Stimulated activated naive B cell treated with anti-CD40 and anti-IgM and Interleukin-4, amounts not matched to agents 10 μg/mL and 1 μg/mL and 100 μg/mL, for 72 hours (primary cell): Measurements from ENCODE around the gene CROCC2.
A peak's percentile ranks its signal among the peaks of the same experiment; 100 is the strongest.

Source experiments
- ATAC-seq, 2 donors: fragments of 150-1000 bp; cut with Tn5 transposase; replicated peaks; 2 replicates each; pipeline ENCODE4 v1.10.0; 2021; ENCODE audit warnings: moderate library complexity in 1 of 2
- DNase-seq: peaks from one replicate; pipeline ENCODE4 v3.0.0; 2021
- H3K27ac Mint-ChIP-seq: one replicate; pipeline ENCODE4 v1.8.0; 2022; ENCODE audit warnings: mild to moderate bottlenecking, mixed read lengths
- H3K27me3 Mint-ChIP-seq, 2 donors: one replicate each; pipeline ENCODE4 v1.8.0; 2022; ENCODE audit warnings: mixed read lengths in 2 of 2
- H3K36me3 Mint-ChIP-seq, 2 donors: one replicate each; pipeline ENCODE4 v1.8.0; 2022; ENCODE audit warnings: mixed read lengths in 2 of 2, mild to moderate bottlenecking in 1 of 2
- H3K4me1 Mint-ChIP-seq, 2 donors: one replicate each; pipeline ENCODE4 v1.8.0; 2022; ENCODE audit warnings: mixed read lengths in 2 of 2, mild to moderate bottlenecking in 1 of 2
- H3K4me3 Mint-ChIP-seq, 2 donors: one replicate each; pipeline ENCODE4 v1.8.0; 2022; ENCODE audit warnings: mild to moderate bottlenecking in 2 of 2, mixed read lengths in 2 of 2, moderate library complexity in 1 of 2
- H3K9me3 Mint-ChIP-seq, 2 donors: one replicate each; pipeline ENCODE4 v1.8.0; 2022; ENCODE audit warnings: mixed read lengths in 2 of 2, mild to moderate bottlenecking in 1 of 2

CROCC2 gene

GRCh38 chr2:240872317-240873097, 33.6 kb upstream of the CROCC2 start:
- Mint-ChIP-seq H3K4me1 (no peaks in the 10 kb centered on the region), H3K27ac (no peak overlapping the region), H3K9me3 (no peaks in the 10 kb centered on the region), H3K4me3 (no peak overlapping the region), H3K27me3 (peaks cover 0 to 22% of the 10 kb centered on the region in 2 donors), H3K36me3 (no peaks in the 10 kb centered on the region)
- DNase-seq (no peak), ATAC-seq (peak in 1 of 2 donors; percentile 20)

DNA sequence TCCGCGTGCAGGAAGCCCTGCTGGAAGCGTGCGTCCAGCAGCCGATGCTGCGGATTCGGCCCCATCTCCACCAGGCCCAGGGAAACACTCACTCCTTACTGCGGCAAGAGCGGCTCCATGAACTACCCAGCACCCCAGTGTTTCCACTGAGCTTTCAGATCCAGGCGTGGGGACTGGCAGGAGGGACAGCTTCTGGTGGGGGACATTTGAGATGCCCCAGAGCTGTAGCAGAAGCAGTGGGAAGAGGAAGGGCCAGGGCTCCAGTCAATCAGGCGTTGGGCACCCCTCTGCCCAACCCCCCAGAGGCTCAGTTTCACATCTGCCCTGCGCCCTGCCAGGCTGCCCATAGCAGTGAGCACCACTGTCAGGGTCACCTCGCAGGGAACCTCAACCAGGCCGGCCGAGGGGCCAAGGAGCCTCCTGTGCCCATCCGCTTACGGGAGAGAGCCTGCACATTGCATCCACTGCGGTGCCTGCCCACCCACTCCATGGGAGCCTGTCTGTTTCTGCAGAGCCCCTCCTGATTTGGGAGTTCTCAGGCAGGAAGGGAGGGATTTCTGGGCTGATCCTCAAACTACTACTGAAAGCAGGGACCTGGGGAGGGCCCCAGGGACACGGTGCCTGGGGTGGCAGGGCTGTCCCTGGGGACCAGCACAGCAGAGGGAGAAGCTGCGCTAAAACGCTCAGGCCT, 32.9 kb upstream of the CROCC2 start:
- peaks cover 0 to 16% of the 10 kb centered on the region in 2 donors for H3K27me3 Mint-ChIP-seq
- H3K36me3 Mint-ChIP-seq, result no peaks in the 10 kb centered on the region
- DNase-seq (no peak), ATAC-seq (no peak)
- H3K9me3 Mint-ChIP-seq, result no peaks in the 10 kb centered on the region
- no peaks in the 10 kb centered on the region for H3K4me1 Mint-ChIP-seq
- H3K27ac Mint-ChIP-seq, result no peak overlapping the region
- no peak overlapping the region for H3K4me3 Mint-ChIP-seq

GRCh38 chr2:240873805-240874714, 32.1 kb upstream of the CROCC2 start:
- H3K4me1 Mint-ChIP-seq, result no peaks in the 10 kb centered on the region
- H3K36me3 Mint-ChIP-seq, result no peaks in the 10 kb centered on the region
- no peak overlapping the region for H3K27ac Mint-ChIP-seq
- H3K27me3 Mint-ChIP-seq, result peaks cover 0 to 16% of the 10 kb centered on the region in 2 donors
- DNase-seq, result no peak
- H3K9me3 Mint-ChIP-seq, result no peaks in the 10 kb centered on the region
- ATAC-seq, result no peak
- no peak overlapping the region for H3K4me3 Mint-ChIP-seq

GRCh38 chr2:240874715-240875227, 31.4 kb upstream of the CROCC2 start:
- ATAC-seq, result no peak
- H3K27me3 Mint-ChIP-seq, result peaks cover 0 to 16% of the 10 kb centered on the region in 2 donors
- no peak overlapping the region for H3K4me3 Mint-ChIP-seq
- H3K4me1 Mint-ChIP-seq, result no peaks in the 10 kb centered on the region
- no peaks in the 10 kb centered on the region for H3K36me3 Mint-ChIP-seq
- H3K27ac Mint-ChIP-seq, result no peak overlapping the region
- no peak for DNase-seq
- no peaks in the 10 kb centered on the region for H3K9me3 Mint-ChIP-seq

DNA sequence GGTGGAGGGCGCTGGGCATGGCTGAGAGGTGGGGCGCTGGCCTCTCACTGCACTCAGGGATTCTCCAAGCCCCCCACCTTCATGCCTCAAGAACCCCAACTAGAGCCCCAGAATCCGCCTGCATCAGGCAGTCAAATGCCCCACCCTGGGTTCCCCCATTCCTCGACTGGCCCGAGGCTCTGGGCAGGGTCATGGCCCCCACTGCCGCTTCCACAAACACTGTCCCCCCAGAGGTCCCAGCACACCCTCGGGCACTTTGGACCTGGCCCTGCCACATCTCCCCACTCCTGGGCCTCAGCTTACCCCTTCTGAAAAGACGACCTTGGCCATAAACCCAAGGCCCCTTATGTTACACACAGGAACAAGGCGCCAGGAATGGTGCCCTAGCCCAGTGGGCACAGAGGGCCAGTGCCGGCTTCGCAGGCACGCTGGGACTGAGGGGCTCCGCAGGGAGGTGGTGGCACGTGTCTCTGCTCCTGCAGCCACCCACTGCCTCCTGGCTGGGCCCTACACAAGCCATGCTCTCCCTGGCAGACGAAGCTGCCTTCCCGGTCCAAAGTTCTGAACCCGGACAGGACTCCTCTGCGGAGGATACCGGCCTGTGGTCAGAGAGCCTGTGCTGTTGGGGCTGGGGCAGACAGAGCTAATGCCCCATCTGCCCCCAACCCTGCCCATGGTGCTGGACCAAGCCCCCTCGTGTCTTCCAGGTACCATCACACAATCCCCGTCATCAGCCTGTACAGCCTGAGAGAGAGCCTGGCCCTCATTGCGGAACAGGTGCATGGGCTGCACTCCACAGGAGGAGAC, 30.7 kb upstream of the CROCC2 start:
- Mint-ChIP-seq H3K27me3 (peaks cover 0 to 11% of the 10 kb centered on the region in 2 donors), H3K4me1 (no peaks in the 10 kb centered on the region), H3K9me3 (no peaks in the 10 kb centered on the region), H3K36me3 (no peaks in the 10 kb centered on the region), H3K27ac (no peak overlapping the region), H3K4me3 (no peak overlapping the region)
- no peak for DNase-seq
- ATAC-seq, result no peak

GRCh38 chr2:240876035-240876474, 30.1 kb upstream of the CROCC2 start:
- ATAC-seq (no peak), DNase-seq (no peak)
- Mint-ChIP-seq H3K9me3 (no peaks in the 10 kb centered on the region), H3K36me3 (no peaks in the 10 kb centered on the region), H3K27ac (no peak overlapping the region), H3K27me3 (peaks cover 0 to 10% of the 10 kb centered on the region in 2 donors), H3K4me3 (no peak overlapping the region), H3K4me1 (no peaks in the 10 kb centered on the region)

DNA sequence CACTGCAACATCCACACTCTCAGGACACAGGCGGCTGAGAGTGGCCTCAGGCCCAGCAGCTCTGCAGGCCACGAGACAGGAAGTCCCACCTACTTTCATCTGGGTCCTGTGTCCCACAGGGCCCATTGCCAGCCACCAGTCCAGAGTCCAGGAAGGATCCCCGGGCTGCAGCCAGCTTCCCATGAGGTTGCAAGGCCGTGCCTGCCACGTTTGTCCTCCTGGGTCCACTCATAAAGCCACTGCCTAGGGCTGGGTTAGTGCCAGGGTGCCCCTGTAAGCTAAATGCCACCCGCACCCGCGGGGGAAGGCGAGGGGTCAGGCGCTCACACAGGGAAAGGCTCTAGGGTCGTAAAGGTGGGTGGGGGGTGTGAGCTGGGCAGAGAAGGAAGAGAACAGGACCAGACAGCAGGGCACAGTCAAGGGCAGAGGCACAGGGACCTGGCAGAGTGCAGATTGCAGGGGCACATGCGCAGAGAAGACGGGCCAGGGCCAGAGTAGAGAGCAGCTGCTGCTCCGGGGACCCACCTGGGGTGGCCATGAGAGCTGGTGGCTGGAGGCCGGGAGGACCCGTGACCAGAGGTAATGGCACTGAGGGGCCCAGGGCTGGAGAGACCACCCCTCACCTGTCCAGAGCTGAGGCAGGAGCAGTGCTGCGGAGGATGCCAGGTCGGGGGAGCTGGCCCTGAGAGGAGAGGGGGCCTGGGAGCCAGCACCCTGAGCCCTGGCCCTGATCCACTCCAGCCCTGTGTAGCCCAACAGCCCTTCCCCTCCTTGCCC, 29.5 kb upstream of the CROCC2 start:
- H3K27me3 Mint-ChIP-seq, result peaks cover 0 to 9% of the 10 kb centered on the region in 2 donors
- no peaks in the 10 kb centered on the region for H3K36me3 Mint-ChIP-seq
- no peaks in the 10 kb centered on the region for H3K4me1 Mint-ChIP-seq
- H3K9me3 Mint-ChIP-seq, result no peaks in the 10 kb centered on the region
- ATAC-seq (no peak), DNase-seq (no peak)
- H3K4me3 Mint-ChIP-seq, result no peak overlapping the region
- no peak overlapping the region for H3K27ac Mint-ChIP-seq

GRCh38 chr2:240877460-240878340, 28.4 kb upstream of the CROCC2 start:
- DNase-seq, result no peak

DNA sequence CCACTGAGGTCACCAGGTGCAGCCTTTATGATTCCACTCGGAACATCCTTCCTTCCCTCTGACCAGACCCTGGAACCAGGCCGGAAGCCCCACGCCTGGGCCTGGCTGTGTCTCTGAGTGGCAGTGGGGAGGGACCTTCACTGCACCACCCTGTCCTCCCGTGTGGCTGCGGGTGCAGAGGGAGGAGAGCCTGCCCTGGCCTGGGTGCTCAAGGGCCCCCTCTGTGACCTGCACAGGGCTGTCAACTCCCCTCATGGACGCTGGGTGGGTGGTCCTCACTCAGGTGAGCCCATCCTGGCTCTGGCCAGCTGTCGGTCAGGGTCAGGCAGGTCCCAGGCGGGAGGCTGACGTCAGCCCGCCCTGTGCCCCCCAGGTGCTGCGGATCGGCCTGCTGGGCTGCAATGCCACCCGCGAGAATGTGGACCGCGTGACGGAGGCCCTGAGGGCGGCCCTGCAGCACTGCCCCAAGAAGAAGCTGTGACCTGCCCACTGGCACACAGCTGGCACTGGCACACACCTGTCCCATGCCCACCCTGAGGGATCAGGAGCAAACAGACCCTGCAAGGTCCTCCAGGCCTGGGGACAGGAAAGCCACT, 27.7 kb upstream of the CROCC2 start:
- H3K4me1 Mint-ChIP-seq, result no peaks in the 10 kb centered on the region
- ATAC-seq (no peak), DNase-seq (no peak)
- no peak overlapping the region for H3K4me3 Mint-ChIP-seq
- H3K27me3 Mint-ChIP-seq, result peaks cover 0 to 3% of the 10 kb centered on the region in 2 donors
- H3K27ac Mint-ChIP-seq, result no peak overlapping the region
- no peaks in the 10 kb centered on the region for H3K9me3 Mint-ChIP-seq
- H3K36me3 Mint-ChIP-seq, result no peaks in the 10 kb centered on the region

More at GRCh38 chr2:240877460-240878340, 28.4 kb upstream of the CROCC2 start:
- no peaks in the 10 kb centered on the region for H3K9me3 Mint-ChIP-seq
- H3K4me1 Mint-ChIP-seq, result no peaks in the 10 kb centered on the region
- no peak overlapping the region for H3K4me3 Mint-ChIP-seq
- H3K27ac Mint-ChIP-seq, result no peak overlapping the region
- ATAC-seq, result no peak
- peaks cover 0 to 3% of the 10 kb centered on the region in 2 donors for H3K27me3 Mint-ChIP-seq
- H3K36me3 Mint-ChIP-seq, result no peaks in the 10 kb centered on the region

DNA sequence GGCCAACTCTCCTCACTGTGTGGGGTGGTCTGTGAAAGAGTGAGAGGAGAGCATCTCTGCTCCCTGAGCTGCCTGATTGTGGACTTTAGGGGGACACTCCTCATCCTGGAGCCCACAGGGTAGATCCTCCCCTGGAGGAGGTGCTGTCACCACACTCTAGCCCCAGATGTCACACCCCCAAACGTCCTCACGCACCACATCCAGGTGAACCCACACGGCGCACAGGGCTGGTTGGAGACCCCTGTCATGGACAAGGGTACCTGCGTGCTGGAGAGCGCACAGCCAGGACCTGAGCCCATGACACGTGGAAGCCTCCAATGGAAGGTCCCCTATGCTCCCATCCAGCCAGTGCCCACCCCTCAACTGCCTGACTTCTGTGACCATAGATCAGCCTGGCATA, 27.0 kb upstream of the CROCC2 start:
- Mint-ChIP-seq H3K4me3 (no peak overlapping the region), H3K27ac (no peak overlapping the region), H3K27me3 (peaks cover 0 to 4% of the 10 kb centered on the region in 2 donors), H3K4me1 (no peaks in the 10 kb centered on the region), H3K36me3 (no peaks in the 10 kb centered on the region), H3K9me3 (no peaks in the 10 kb centered on the region)
- no peak for ATAC-seq
- DNase-seq, result no peak

GRCh38 chr2:240881913-240882312, 24.2 kb upstream of the CROCC2 start:
- no peak for ATAC-seq
- Mint-ChIP-seq H3K36me3 (no peaks in the 10 kb centered on the region), H3K4me1 (peaks cover 4 to 5% of the 10 kb centered on the region in 2 donors), H3K27ac (no peak overlapping the region), H3K27me3 (peaks cover 0 to 6% of the 10 kb centered on the region in 2 donors), H3K9me3 (peaks cover 0 to 2% of the 10 kb centered on the region in 2 donors), H3K4me3 (no peak overlapping the region)
- no peak for DNase-seq

DNA sequence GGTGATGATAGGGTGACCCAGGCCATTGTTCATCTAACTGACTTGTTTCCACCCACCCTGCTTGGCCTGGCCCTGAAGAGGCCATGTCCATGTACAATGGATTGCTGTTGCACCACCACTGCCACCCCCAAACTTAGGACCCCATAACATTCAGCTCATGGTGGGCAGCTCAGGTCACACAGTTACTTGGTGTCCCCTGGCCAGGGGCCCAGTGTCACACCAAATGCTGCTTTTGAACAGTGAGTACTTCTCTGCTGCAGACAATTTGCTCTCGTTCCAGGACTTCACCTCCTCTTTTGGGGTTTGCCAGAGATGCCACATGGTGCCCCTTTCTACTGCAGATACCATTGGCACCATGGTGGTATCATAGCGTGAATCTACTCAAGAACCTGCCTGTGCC, 21.9 kb upstream of the CROCC2 start:
- Mint-ChIP-seq H3K27me3 (peaks cover 0 to 6% of the 10 kb centered on the region in 2 donors), H3K27ac (no peak overlapping the region), H3K4me1 (peaks cover 5 to 6% of the 10 kb centered on the region in 2 donors), H3K9me3 (peaks cover 0 to 3% of the 10 kb centered on the region in 2 donors), H3K36me3 (no peaks in the 10 kb centered on the region), H3K4me3 (no peak overlapping the region)
- no peak for DNase-seq
- ATAC-seq, result no peak
